HL-60/S4 (cell line): Measurements from ENCODE around the gene GET4.

Experiments used
- in situ Hi-C: fragments of 300-500 bp; cut with MboI; formaldehyde crosslinking; loops from 2 replicates; pipeline ENCODE4 v1.14.3; 2022; ENCODE audit warnings: low sequenced_read_pairs

The GET4 gene

GRCh38 chr7:945147-945555 is 68.8 kb downstream of the GET4 start:
- in situ Hi-C loops: no loop called here

GRCh38 chr7:945556-946255 is 69.4 kb downstream of the GET4 start:
- in situ Hi-C loops: no loop called here
